Suprapubic skin (tissue), 4 donors: ENCODE results near the gene BOLL. TPM values are rescaled to one million over a fixed set of nuclear protein-coding genes. Genes with fewer than 3 reads are reported as not detected.
"Not testable (repeated sequence)": the region's sequence is repeated elsewhere in the genome, so short reads cannot be mapped to it uniquely, and the experiment has no call there.

Experiments used
- DNase-seq, 2 donors: peaks; one replicate each; pipeline ENCODE4 v3.0.0-alpha.2; 2019; ENCODE audit warnings: low spot score in 2 of 2
- H3K27ac ChIP-seq: fragments of 200-600 bp; sonication (generic); one replicate; pipeline ENCODE4 v1.5.1; 2019
- H3K27me3 ChIP-seq: fragments of 200-600 bp; sonication (generic); one replicate; pipeline ENCODE4 v1.5.1; 2019
- H3K36me3 ChIP-seq: fragments of 200-600 bp; sonication (generic); one replicate; pipeline ENCODE4 v1.5.1; 2019
- H3K4me1 ChIP-seq: fragments of 200-600 bp; sonication (generic); one replicate; pipeline ENCODE4 v1.5.1; 2019
- H3K4me3 ChIP-seq: fragments of 200-600 bp; sonication (generic); one replicate; pipeline ENCODE4 v1.5.1; 2019; ENCODE audit warnings: mild to moderate bottlenecking
- H3K9me3 ChIP-seq: fragments of 200-600 bp; sonication (generic); one replicate; pipeline ENCODE4 v1.5.1; 2019
- EP300 ChIP-seq: sonication (generic); formaldehyde crosslinking; IDR thresholded peaks from one replicate; pipeline ENCODE4 v1.6.1; 2017; ENCODE audit warnings: antibody characterized with exemption
- POLR2A ChIP-seq, 2 donors: fragments of 450-650 bp; IDR thresholded peaks; one replicate each; pipeline ENCODE4 v1.6.1; 2017; ENCODE audit warnings: antibody characterized with exemption in 2 of 2, mild to moderate bottlenecking in 2 of 2, moderate library complexity in 2 of 2
- POLR2AphosphoS5 ChIP-seq, 3 donors: sonication (generic); formaldehyde crosslinking; IDR thresholded peaks; one replicate each; pipeline ENCODE4 v1.6.1; 2017; ENCODE audit warnings: antibody characterized with exemption in 3 of 3
- WGBS: methylation state at CpG from one replicate; pipeline ENCODE4 v1.1.5; 2018; 5-methylcytosine and 5-hydroxymethylcytosine counted together
- total RNA-seq, 4 donors: library from RNA; depleted of rRNA; stranded (reverse); fragments of >200 nt; gene quantifications; one replicate each; pipeline ENCODE4 v1.1.0, GENCODE V29; 2016
- TF ChIP-seq, protein P1 (sequence below), 2 donors: fragments of 200-600 bp in 1 of 2; fragments of 450-650 bp in 1 of 2; sonication (generic) in 1 of 2; IDR thresholded peaks; one replicate each; pipeline ENCODE4 v1.5.1; 2016 to 2019; ENCODE audit warnings: antibody characterized with exemption in 2 of 2, mild to moderate bottlenecking in 1 of 2, moderate library complexity in 1 of 2

Gene BOLL
- total RNA-seq, 4 donors from 2014 or later, result not detected

- Histone ChIP-seq H3K4me3 (peak overlapping the region; percentile 95), H3K27me3 (no peaks in the 10 kb centered on the region), H3K36me3 (peaks cover 4% of the 10 kb centered on the region), H3K4me1 (peaks cover 43% of the 10 kb centered on the region), H3K9me3 (no peaks in the 10 kb centered on the region), H3K27ac (peak overlapping the region; percentile 87)
- WGBS, result under 1% methylated on average over 5 of the region's 5 CpGs
- no peak for TF ChIP-seq EP300
- TF ChIP-seq, protein P1, sequence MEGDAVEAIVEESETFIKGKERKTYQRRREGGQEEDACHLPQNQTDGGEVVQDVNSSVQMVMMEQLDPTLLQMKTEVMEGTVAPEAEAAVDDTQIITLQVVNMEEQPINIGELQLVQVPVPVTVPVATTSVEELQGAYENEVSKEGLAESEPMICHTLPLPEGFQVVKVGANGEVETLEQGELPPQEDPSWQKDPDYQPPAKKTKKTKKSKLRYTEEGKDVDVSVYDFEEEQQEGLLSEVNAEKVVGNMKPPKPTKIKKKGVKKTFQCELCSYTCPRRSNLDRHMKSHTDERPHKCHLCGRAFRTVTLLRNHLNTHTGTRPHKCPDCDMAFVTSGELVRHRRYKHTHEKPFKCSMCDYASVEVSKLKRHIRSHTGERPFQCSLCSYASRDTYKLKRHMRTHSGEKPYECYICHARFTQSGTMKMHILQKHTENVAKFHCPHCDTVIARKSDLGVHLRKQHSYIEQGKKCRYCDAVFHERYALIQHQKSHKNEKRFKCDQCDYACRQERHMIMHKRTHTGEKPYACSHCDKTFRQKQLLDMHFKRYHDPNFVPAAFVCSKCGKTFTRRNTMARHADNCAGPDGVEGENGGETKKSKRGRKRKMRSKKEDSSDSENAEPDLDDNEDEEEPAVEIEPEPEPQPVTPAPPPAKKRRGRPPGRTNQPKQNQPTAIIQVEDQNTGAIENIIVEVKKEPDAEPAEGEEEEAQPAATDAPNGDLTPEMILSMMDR (IDR thresholded peaks at IDR 0.05), result no peak
- no peak for TF ChIP-seq POLR2AphosphoS5 (IDR thresholded peaks at IDR 0.05)
- no peak for TF ChIP-seq POLR2A (IDR thresholded peaks at IDR 0.05)
- no peak for DNase-seq
Measured at GRCh38 chr2:197704434-197705120, 80.5 kb downstream of the BOLL start.

DNA sequence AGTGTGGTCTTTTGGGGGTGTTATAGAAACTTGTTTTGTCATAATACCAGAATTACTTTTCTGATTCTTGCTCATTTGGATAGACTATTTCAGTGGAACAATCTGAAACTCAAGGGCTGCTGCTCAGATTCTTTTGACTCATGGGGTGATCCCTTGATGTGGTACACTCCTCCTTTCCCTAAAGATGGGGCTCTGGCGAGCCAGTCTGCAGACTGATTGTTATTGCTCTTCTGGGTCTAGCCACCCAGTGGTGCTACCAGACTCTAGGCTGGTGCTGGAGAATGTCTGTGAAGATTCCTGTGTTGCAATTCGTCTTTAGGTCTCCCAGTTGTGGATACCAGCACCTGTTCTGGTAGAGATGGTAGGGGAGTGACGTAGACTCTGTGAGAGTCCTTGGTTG lies 84.2 kb downstream of the BOLL start:
- Histone ChIP-seq H3K27ac (no peak overlapping the region), H3K4me3 (no peak overlapping the region), H3K9me3 (no peaks in the 10 kb centered on the region), H3K4me1 (peaks cover 9% of the 10 kb centered on the region), H3K27me3 (no peaks in the 10 kb centered on the region), H3K36me3 (no peaks in the 10 kb centered on the region)
- DNase-seq, result no peak
- no peak for TF ChIP-seq EP300
- TF ChIP-seq POLR2A (IDR thresholded peaks at IDR 0.05), result no peak
- no peak for TF ChIP-seq POLR2AphosphoS5 (IDR thresholded peaks at IDR 0.05)
- TF ChIP-seq, protein P1 (IDR thresholded peaks at IDR 0.05), result no peak
- WGBS, result 85% methylated on average over 3 of the region's 3 CpGs

DNA sequence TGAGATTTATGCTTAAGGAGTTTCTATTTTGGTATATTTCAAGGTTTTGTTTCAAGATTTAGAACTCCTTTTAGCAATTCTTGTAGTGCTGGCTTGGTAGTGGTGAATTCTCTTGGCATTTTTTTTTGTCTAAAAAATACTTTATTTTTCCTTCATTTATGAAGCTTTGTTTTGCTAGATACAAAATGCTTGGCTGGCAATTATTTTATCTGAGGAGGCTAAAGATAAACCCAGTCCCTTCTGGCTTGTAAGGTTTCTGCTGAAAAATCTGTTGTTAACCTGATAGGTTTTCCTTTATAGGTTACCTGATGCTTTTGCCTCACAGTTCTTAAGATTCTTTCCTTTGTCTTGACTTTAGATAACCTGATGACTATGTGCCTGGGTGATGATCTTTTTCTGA lies 85.4 kb downstream of the BOLL start:
- not testable (repeated sequence) for H3K27ac ChIP-seq, H3K9me3 ChIP-seq, H3K4me3 ChIP-seq, DNase-seq, H3K36me3 ChIP-seq, H3K4me1 ChIP-seq, H3K27me3 ChIP-seq

- not testable (repeated sequence) for H3K36me3 ChIP-seq, H3K27ac ChIP-seq, H3K27me3 ChIP-seq, H3K4me3 ChIP-seq, DNase-seq, H3K4me1 ChIP-seq, H3K9me3 ChIP-seq
- WGBS, result 90% methylated on average over 6 of the region's 29 CpGs
Measured at GRCh38 chr2:197696571-197696970, 88.5 kb downstream of the BOLL start.

DNA sequence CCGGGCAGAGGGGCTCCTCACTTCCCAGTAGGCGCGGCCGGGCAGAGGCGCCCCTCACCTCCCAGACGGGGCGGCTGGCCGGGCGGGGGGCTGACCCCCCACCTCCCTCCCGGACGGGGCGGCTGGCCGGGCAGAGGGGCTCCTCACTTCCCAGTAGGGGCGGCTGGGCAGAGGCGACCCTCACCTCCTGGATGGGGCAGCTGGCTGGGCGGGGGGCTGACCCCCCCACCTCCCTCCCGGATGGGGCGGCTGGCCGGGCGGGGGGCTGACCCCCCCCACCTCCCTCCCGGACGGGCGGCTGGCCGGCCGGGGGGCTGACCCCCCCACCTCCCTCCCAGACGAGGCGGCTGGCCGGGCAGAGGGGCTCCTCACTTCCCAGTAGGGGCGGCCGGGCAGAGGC lies 89.1 kb downstream of the BOLL start:
- no CpG with 5 or more reads among the region's 30 CpGs for WGBS
- H3K9me3 ChIP-seq, H3K4me3 ChIP-seq, H3K36me3 ChIP-seq, H3K27me3 ChIP-seq, H3K27ac ChIP-seq, H3K4me1 ChIP-seq, DNase-seq: not testable (repeated sequence)

DNA sequence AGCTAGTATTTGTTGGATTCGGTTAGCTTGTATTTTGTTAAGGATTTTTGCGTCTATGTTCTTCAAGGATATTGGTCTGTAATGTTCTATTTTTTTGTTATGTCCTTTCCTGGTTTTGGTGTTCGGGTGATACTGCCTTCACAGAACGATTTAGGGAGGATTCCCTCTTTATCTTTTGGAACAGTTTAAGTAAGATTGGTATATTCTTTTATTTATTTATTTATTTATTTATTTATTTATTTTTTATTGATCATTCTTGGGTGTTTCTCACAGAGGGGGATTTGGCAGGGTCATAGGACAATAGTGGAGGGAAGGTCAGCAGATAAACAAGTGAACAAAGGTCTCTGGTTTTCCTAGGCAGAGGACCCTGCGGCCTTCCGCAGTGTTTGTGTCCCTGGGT lies 89.9 kb downstream of the BOLL start:
- WGBS, result 91% methylated on average over 4 of the region's 6 CpGs
- not testable (repeated sequence) for H3K4me3 ChIP-seq, DNase-seq, H3K4me1 ChIP-seq, H3K9me3 ChIP-seq, H3K27me3 ChIP-seq, H3K27ac ChIP-seq, H3K36me3 ChIP-seq

DNA sequence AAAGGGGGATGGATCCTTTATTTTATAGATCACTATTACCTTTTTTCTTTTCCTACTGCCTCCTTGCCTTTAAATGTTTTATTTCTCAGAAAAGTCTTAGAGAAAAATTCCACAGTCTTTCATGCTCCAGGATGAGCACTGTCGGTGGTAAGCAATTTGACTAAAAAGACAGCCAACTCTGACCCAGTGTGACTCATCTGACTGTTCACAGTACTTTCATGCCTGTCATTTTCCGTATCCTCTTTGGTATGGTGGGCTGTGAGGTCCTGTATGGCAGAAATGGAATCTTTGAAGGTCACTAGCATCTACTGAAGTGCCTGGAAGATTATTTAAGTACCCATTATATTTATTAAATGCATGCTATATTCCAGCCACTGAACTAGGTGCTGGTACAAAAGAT lies 107.6 kb downstream of the BOLL start:
- no peak for DNase-seq
- Histone ChIP-seq H3K9me3 (no peaks in the 10 kb centered on the region), H3K4me1 (no peaks in the 10 kb centered on the region), H3K27me3 (no peaks in the 10 kb centered on the region), H3K4me3 (no peak overlapping the region), H3K27ac (no peak overlapping the region), H3K36me3 (no peaks in the 10 kb centered on the region)
- TF ChIP-seq, protein P1 (IDR thresholded peaks at IDR 0.05), result no peak
- TF ChIP-seq POLR2AphosphoS5 (IDR thresholded peaks at IDR 0.05) (no peak), POLR2A (IDR thresholded peaks at IDR 0.05) (no peak), EP300 (no peak)
- WGBS, result 54% methylated on average over 2 of the region's 2 CpGs
